ENCODE data around the gene ZNF358. TPM values are rescaled to one million over a fixed set of nuclear protein-coding genes. Genes with fewer than 3 reads are reported as not detected.
A peak's percentile ranks its signal among the peaks of the same experiment; 100 is the strongest.

Gene ZNF358
- total and polyA plus RNA-seq, 7 donors, result 38.1 to 110 (median 88.9) TPM

GRCh38 chr19:7524523-7524922 is 8.6 kb downstream of the ZNF358 start:
- no peaks in the 10 kb centered on the region for H3K27me3 ChIP-seq (ENCODE audit: insufficient read depth in 3 of 3, low read length in 2 of 3)
- no peak overlapping the region for H3K27ac ChIP-seq
- TF ChIP-seq CTCF (IDR thresholded peaks at IDR 0.05), result no peak
- H3K4me1 ChIP-seq, result peaks cover 20% of the 10 kb centered on the region
- DNase-seq, result no peak
- WGBS, 3 donors, result 90 to 96% (median 91%) methylated on average over 5 of the region's 5 CpGs
- H3K36me3 ChIP-seq (ENCODE audit: insufficient read depth in 1 of 2, low read depth in 1 of 2), result peaks cover 0 to 48% of the 10 kb centered on the region in 2 donors
- no peak overlapping the region for H3K4me3 ChIP-seq
- ATAC-seq, result no peak
- no peaks in the 10 kb centered on the region for H3K9me3 ChIP-seq
- intact Hi-C loops (cut with DNase I), result loop anchor here in 1 of 2 donors (10.0 kb wide), 1 partner anchor 130 kb away; no protein-coding TSS in a partner anchor

GRCh38 chr19:7524992-7525739 is 9.3 kb downstream of the ZNF358 start:
- Histone ChIP-seq H3K27me3 (ENCODE audit: insufficient read depth in 3 of 3, low read length in 2 of 3) (no peaks in the 10 kb centered on the region), H3K36me3 (ENCODE audit: insufficient read depth in 1 of 2, low read depth in 1 of 2) (peaks cover 0 to 48% of the 10 kb centered on the region in 2 donors), H3K4me1 (peaks cover 20% of the 10 kb centered on the region), H3K9me3 (no peaks in the 10 kb centered on the region), H3K27ac (no peak overlapping the region), H3K4me3 (no peak overlapping the region)
- 90 to 93% (median 91%) methylated on average over 20 of the region's 20 CpGs for WGBS, 3 donors
- TF ChIP-seq CTCF (IDR thresholded peaks at IDR 0.05), result no peak
- no peak for DNase-seq
- ATAC-seq, result no peak
- intact Hi-C loops (cut with DNase I), result loop anchor here in 1 of 2 donors (10.0 kb wide), 1 partner anchor 130 kb away; no protein-coding TSS in a partner anchor

GRCh38 chr19:7526059-7526929 is 10.4 kb downstream of the ZNF358 start:
- intact Hi-C loops (cut with DNase I), result loop anchor here in 1 of 2 donors (10.0 kb wide), 1 partner anchor 131 kb away; no protein-coding TSS in a partner anchor
- no peaks in the 10 kb centered on the region for H3K9me3 ChIP-seq
- peaks cover 0 to 58% of the 10 kb centered on the region in 2 donors for H3K36me3 ChIP-seq (ENCODE audit: insufficient read depth in 1 of 2, low read depth in 1 of 2)
- TF ChIP-seq CTCF (IDR thresholded peaks at IDR 0.05), result no peak
- peaks cover 18% of the 10 kb centered on the region for H3K4me1 ChIP-seq
- H3K27me3 ChIP-seq (ENCODE audit: insufficient read depth in 3 of 3, low read length in 2 of 3), result no peaks in the 10 kb centered on the region
- DNase-seq (no peak), ATAC-seq (no peak)
- H3K4me3 ChIP-seq, result no peak overlapping the region
- H3K27ac ChIP-seq, result no peak overlapping the region
- 86 to 92% (median 89%) methylated on average over 31 of the region's 31 CpGs for WGBS, 3 donors

GRCh38 chr19:7527516-7528191 is 11.8 kb downstream of the ZNF358 start:
- no peaks in the 10 kb centered on the region for H3K9me3 ChIP-seq
- intact Hi-C loops (cut with DNase I), result loop anchor here in 1 of 2 donors (10.0 kb wide), 1 partner anchor 133 kb away; no protein-coding TSS in a partner anchor
- DNase-seq, result peak; percentile 54 to 73
- WGBS, 3 donors, result 78% methylated on average over 22 to 25 of the region's 25 CpGs
- no peaks in the 10 kb centered on the region for H3K27me3 ChIP-seq (ENCODE audit: insufficient read depth in 3 of 3, low read length in 2 of 3)
- no peak for ATAC-seq
- H3K27ac ChIP-seq, result no peak overlapping the region
- H3K4me3 ChIP-seq, result no peak overlapping the region
- TF ChIP-seq CTCF (IDR thresholded peaks at IDR 0.05), result no peak
- H3K4me1 ChIP-seq, result peaks cover 8% of the 10 kb centered on the region
- peaks cover 0 to 62% of the 10 kb centered on the region in 2 donors for H3K36me3 ChIP-seq (ENCODE audit: insufficient read depth in 1 of 2, low read depth in 1 of 2)

Data from psoas muscle (tissue), 8 donors.